Inferior parietal cortex (tissue), 1 donor: ENCODE data around the gene DGKH.
"Not testable (repeated sequence)": the region's sequence is repeated elsewhere in the genome, so short reads cannot be mapped to it uniquely, and the experiment has no call there.

Experiments
- DNase-seq: peaks from one replicate; pipeline ENCODE4 v3.0.0-alpha.2; 2016; ENCODE audit errors: extremely low spot score

The DGKH gene

DNA sequence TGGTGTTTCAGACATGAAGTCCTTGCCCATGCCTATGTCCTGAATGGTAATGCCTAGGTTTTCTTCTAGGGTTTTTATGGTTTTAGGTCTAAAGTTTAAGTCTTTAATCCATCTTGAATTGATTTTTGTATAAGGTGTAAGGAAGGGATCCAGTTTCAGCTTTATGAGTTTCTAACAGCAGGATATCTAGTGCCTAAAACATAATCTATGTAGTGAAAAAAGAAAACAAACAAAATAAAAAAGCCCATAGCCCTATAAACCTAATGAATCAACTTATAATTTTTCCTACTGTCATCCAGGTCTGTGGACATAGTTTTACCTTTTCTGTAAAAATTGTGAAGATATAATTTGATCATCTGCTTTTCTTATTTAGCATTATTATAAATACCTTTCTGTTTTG, 115.5 kb downstream of the DGKH start:
- not testable (repeated sequence) for DNase-seq

DNA sequence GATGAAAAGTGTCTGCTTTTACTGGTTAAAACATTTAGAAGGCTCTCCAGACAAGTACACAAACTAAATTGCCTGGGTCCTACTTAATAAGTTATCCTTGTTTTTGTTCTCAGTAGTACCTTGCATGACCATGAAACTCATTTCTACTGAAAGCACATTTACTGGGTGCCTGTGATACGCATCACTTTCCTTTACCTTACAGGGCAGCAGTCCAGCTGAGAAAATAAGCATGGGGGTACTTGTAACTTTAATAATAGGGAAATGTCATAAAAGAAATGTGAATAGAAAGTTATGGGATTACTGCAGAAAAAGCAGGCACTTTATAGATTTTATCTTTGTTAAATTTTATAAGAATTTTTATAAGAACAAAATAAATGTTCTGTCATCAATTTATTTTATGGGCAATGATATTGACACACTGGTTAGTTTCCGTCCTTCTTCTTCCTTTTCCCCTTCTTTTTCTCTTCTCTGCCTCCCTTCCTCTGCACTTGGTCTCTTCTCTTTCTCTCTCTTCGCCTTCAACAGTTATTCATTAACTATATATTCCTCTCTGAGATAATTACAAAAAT, 116.2 kb downstream of the DGKH start:
- DNase-seq, result no peak

DNA sequence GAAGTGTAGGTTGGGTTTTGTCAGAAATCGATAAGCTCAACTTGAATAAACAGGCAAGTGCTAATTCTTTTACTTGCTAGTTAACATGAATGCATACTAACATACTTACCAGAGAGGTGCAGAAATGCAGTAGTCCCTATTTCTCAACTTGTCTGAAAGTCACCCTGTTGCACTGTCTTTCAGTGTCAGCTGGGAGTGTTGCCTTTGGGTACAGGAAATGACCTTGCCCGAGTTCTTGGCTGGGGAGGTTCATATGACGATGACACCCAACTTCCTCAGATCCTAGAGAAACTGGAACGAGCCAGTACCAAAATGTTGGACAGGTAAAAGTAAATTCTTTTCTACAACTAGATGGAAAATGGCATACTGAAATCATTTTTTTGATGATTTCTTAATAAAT, 120.0 kb downstream of the DGKH start:
- DNase-seq, result no peak

DNA sequence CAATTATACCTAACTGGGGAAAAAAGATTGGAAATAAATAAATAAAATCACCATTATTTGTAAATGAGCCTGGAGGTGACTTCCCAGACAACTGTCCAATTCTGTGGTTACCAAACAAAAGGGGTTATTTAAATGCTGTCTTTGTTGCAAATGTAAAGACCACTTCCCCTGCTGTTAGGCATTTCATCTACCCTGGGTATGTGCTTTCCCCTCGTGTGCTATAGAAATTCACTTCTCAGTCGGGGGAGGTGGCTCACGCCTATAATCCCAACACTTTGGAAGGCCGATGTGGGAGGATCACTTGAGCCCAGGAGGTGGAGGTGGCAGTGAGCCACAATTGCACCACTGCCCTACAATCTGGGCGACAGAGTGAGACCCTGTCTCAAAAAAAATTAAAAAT, 121.6 kb downstream of the DGKH start:
- DNase-seq, result no peak

DNA sequence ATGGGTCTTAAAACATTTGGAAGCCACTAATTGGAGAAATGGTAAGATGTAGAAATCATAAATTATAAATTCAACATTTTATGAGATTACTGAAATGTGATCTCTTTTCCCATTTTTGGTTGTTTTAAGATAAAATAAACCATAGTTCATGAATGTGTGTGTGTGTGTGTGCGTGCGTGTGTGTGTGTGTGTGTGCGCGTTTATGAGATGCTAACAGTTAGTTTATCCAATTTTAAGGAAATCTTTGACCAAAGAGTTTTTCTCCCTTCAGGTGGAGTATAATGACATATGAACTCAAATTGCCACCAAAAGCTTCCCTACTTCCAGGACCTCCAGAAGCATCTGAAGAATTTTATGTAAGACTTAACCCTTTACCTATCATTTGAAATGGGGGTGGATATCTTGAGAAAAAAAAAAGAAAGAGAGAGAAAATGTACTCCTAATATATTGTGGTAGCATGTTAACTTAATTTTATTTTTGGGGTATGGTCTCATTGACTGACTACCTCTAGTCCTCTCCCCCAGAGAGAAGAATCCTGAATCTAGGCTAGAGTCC, 125.4 kb downstream of the DGKH start:
- no peak for DNase-seq

DNA sequence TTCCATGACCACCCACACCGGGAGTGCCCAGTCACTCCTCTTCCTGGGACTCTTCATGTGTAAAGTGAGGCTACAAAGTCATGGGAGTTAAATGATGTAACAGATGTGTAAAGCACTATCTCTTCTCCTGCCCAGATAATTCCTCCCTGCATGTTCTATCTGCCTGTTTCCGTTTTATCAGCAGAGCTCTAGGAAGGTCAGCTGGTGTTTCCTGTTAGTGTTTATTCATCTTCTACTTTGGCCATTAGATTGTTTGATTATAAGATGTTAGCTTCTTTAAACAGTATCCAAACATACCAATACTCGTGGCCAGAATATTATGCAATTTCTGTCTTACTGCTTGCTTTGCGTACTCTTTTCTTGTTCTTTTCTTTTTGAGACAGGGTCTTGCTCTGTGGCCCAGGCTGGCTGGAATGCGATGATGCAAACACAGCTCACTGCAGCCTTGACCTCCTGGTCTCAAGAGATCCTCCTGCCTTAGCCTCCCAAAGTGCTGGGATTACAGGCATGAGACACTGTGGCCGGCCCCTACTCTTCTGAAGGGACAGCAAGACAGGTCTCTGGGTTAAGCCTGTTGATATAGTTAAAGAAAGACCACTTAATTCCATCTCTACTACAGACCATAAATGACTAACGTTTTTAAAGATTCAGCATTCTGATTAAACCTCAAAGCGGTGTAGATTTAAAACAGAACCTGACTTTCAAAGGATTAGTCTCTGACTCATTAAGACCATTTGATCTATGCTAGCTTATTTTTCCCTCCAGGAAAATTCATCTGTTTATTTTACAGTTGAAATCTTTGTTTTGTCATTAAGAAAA, 126.1 kb downstream of the DGKH start:
- no peak for DNase-seq

DNA sequence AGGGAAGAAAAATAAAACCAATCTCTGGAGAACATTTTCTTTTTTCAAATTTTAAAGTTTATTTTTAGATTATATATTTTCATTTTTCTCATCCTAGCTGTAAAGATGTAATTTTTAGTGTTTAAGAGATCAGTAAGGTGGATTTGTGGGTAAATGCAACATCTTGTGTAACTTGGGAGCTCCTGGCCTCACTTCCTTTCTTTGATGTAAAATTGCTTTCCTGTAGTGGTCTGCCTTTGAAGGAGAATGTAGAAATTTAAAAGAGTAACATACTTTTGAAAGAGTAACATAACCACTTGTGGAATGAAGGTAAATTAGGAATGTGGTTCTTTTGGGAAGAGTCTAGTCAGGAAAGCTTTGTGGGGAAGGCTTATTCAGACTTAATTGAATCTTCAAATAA, 127.8 kb downstream of the DGKH start:
- DNase-seq, result no peak

DNA sequence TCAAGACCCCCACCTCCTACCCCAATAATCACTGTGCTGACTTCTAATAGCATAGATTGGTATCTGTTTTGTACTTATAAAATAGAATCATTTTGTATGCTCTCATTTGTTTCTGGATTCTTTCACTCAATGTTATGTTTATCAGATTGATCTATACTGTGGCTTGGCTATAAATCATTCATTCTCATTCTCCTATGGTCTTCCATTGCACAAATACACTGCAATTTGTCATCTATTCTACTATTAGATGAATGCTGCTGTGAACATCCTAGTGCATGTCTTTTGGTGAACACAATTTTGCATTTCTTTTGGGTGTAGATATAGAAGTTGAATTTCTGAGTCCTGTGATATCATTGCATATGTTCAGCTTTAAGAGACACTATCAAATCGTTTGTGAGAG, 128.7 kb downstream of the DGKH start:
- DNase-seq, result no peak

DNA sequence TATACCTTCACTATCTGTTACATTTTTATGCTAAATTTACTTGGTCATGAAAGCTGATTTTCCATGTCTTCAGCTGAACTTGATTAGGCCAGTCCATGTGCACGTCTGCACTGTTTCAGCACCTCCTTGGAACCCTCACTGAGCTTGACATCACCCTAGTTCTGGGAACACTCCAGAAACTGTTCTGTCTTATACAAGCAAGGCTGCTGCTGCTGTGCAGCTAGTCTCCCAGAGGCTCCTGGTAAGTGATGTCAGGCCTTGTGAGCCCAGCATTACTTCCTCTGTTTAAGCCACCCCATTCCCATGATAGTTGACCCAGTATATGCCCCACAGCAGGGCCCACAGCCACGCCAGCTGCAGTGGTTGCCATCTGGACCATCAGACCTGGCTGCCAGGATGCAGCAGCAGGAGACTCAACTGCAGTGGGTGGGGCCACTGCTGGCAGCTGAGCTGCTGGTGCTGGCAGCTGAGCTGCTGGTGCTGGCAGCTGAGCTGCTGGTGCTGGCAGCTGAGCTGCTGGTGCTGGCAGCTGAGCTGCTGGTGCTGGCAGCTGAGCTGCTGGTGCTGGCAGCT, 133.0 kb downstream of the DGKH start:
- DNase-seq, result no peak

DNA sequence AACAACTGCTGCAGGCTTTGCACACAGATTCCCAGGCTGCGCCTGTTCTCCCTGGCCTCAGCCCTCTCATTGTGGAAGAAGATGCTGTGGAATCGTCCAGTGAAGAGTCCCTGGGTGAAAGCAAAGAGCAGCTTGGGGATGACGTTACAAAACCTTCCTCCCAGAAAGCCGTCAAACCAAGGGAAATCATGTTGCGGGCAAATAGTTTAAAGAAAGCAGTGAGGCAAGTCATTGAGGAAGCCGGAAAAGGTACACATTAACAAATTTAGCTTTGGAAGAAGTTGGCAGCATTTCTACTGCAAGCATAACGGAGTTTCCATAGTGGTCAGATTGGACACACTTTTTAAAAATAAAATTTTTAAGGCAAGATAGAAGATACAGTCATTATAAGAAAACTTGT, 140.6 kb downstream of the DGKH start:
- DNase-seq, result no peak

DNA sequence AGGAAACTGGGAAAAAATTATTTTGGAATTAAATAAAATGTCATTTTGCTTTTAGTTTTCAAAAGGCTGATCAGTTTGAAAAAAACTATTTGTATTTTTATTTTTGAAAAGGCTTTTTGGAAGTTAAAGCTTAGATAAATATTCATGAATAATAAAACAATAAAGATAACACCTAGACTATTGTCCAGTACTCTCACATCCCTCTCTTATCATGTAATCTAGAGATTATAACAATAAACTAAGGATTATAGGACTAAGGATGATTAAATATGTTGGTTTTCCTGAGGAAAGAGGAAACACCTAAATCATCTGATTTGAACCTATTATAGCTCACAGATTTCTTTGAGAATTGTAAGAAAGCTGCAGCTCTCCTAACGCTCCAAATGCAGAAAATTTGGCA, 142.1 kb downstream of the DGKH start:
- no peak for DNase-seq

DNA sequence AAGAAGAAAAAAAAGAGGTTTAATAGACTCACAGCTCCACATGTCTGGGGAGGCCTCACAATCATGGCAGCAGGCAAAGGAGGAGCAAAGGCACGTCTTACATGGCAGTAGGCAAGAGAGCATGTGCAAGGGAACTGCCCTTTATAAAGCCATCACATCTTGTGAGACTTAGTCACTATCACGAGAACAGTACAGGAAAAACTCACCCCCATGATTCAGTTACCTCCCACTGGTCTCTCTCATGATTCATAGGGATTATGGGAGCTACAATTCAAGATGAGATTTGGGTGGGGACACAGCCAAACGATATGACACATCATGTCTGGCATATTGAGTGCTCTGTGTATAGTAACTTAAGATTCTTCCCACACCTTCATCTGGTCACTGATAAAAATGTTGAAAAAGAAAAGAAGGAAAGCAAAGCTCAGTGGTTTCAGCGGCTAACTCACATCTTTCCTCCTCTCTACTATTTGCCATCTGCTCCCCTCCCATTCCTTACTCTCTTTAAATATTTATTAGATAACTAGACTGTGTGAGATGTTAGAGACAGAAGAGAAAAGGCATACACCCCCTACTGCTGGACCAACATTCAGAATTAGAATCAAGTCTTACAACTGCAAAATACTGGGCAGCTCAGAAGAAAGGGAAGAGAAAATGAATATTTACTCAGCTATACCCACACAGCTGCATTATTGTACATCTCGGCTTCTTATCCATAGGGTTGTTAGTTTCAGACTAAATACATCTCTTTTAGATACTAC, 163.4 kb downstream of the DGKH start:
- no peak for DNase-seq

DNA sequence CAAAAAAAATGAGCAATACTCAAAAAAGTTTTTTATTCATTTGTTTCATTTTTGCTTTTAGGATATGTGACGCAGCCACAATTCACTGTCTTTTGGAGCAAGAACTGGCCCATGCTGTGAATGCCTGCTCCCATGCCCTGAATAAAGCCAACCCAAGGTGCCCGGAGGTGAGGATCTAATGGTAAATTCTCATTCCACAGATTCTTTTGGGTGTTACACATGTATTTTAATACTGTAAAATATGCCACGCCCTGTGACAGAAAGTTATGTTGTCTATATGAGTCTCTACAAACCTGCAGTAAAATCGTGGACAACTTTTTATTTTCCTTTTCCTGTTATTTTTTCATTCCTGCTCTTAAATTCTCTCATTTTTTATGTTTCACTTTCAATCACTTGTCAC, 166.0 kb downstream of the DGKH start:
- DNase-seq, result no peak

DNA sequence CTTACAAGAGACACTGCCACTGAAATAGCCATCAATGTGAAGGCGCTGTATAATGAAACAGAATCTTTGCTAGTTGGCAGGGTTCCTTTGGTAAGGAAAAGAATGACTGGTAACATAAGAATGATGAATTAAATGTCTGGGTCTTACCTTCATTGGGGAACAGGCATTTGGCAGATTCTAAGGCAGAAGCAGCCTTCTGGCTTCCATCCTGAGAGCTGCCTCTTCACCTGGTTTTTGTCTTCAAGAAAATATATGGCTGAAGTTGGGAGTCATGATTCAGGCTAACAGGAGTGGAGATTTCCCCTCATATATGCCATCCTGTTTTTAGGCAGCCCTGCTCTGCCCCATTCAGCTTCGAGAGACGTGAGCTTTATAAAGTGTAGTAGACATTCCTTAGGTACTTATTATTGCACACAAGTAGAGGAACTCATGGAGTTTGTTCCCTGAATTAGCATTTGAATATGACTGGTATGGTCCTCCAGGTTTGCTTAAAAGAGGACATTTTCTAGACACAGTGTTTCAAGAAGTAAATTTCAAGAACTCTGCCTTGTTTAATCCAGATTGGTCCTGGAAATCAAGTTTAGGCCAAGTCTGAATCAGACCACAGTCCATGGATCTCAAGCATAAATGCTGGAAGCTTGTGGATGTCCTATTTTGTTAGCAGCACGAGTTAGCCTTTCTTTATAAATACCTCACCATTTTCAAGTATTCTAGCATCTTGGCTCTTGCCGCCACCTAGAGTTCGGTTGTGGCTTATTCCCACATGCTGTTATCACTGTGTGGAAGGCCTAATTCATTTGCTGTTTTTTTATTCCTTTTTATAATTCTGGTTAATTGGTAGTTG, 167.4 kb downstream of the DGKH start:
- peak; percentile 16 for DNase-seq

DNA sequence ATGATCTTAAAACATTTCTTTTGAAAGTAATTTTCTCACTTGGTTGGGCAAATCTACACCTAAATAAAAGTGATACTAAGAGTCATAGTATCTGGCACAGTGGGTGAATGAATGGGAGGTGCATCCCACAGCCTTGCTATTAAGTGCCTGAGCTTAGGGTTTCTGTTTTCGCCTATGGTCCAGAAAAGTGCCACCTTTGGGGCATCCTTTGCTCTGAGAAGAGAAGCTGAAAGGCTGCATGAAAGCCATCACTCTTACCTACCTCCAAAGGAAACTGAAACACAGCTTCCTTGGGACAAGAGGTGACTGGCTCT, 167.9 kb downstream of the DGKH start:
- no peak for DNase-seq

DNA sequence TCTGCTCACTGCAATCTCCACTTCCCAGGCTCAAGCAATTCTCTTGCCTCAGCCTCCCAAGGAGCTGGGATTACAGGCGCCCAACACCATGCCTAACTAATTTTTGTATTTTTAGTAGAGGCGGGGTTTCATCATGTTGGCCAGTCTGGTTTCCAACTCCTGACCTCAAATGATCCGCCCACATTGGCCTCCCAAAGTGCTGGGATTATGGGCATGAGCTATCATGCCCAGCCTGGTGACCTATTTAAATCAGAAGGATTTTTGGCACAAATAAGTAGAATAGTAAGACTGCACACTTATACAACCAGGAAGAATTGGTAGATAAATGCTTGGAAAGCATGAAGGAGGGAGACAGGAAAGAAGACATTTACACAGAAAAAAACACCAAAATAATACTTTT, 170.1 kb downstream of the DGKH start:
- DNase-seq, result no peak

DNA sequence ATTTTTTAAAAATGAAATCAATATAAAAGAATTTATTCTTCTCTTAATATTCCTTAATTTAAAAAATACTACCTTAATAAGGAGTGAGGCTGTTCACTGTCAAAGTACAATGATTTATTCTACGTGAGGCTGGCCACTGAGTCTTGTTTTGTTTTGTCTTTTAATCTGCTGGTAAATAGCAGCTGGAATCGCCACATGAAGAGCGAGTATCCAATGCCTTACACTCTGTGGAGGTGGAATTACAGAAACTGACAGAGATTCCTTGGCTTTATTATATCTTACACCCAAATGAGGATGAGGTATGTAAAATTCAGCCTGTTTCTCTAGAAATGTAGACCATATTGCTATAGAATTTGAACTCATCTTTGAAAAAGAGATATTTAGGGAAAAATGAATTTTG, 170.6 kb downstream of the DGKH start:
- no peak for DNase-seq

DNA sequence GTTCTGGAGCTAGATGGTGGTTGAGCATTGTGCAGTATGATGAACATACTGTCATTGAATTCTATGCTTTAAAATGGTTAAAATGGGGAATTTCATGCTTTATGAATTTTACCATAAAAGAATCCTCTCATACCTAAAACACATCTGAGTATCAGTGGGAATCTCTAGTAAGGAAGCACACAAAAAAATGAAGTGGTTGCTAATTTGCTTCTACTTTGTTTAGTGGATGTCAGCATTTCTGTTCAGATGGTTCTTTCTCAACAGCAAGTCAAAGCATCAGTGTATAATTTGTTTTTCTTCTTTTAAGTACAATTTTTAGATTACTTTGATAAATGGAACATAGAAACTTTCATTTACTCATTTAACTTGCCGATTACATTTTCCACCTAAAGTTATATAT, 171.4 kb downstream of the DGKH start:
- no peak for DNase-seq

DNA sequence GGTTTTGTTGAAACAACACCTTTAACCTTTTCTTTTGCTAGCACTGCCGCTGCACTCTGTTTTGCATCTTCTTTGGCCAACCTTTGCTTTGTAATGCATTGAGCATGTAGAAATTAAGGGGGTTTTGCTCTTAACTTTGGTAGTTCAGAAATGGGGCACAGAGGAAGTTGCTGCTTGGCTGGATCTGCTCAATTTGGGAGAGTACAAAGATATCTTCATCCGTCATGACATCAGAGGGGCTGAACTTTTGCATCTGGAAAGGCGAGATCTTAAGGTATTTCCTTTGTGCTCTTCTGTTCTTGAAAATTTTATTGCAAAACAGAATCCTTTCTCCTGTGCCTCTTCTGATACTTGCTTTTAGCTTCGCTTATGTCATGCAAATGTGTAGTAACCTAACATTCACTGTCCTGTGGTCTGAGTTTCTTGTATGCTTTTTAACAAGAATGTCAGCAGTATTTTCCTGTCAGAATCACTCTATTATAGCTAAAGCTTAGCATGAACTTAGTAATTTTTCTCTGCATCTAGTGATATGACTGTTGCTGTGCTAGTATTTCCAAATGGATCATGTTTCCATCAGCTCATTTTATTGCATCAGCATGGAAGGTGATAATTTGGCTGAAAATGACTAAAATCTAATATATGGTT, 172.8 kb downstream of the DGKH start:
- DNase-seq, result no peak

DNA sequence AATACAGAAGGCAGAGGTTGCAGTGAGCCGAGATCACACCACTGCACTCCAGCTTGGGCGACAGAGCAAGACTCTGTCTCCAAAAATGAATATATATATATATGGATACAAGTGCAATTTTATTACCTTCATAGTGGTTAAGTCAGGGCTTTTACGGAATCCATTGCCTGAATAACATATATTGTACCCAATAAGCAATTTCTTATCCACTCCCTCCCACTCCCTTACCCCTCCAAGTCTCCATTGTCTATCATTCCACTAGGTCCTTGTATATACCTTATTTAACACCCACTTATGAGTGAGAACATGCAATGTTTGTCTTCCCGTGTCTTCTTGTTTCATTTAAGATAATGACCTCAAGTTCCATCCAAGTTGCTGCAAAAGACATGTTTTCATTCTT, 175.2 kb downstream of the DGKH start:
- DNase-seq, result no peak

DNA sequence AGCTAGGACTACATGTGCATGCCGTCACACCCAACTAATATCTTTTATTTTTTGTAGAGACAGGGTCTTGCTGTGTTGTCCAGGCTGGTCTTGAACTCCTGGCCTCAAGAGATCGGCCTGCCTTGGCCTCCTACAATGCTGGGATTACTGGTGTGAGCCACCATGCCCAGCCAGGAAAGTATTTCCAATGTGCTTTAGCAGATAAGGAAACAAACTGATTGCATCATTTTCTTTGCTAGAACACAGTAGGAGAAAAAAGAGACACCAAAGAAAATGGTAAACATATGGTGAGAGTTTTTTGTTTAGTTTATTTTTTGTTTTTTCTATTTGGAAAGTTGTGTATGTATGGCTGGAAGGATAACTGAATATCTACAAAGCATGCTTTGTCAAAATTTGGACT, 176.6 kb downstream of the DGKH start:
- DNase-seq, result no peak
